MCF 10A (cell line): Measurements from ENCODE around the gene ANKRD53. TPM values are rescaled to one million over a fixed set of nuclear protein-coding genes. Genes with fewer than 3 reads are reported as not detected.
A peak's percentile ranks its signal among the peaks of the same experiment; 100 is the strongest.

Experiments
- BruUV-seq: library from RNA; stranded (reverse); fragments of 400-500 nt; replicated peaks from 2 replicates; lab custom pipeline; 2021; lab: Mats Ljungman, UMichigan
- CTCF ChIA-PET: fragments of 300-600 bp; sonication (Branson Sonifier 250); formaldehyde crosslinking; extraction: SDS; loops from one replicate; lab custom pipeline; 2021; ENCODE audit warnings: antibody characterized with exemption, inconsistent platforms; lab: Yijun Ruan, JAX
- POLR2A ChIA-PET: fragments of 300-600, 350-650 bp; sonication (Branson Sonifier 250); formaldehyde crosslinking; extraction: SDS; loops from one replicate; lab custom pipeline; 2020; ENCODE audit warnings: antibody characterized with exemption, inconsistent platforms; lab: Yijun Ruan, JAX
- DNase-seq: peaks from one replicate; pipeline ENCODE4 v3.0.0-alpha.2; 2018; ENCODE audit not compliant: unreplicated experiment
- H3K27ac Mint-ChIP-seq: one replicate; pipeline ENCODE4 v1.8.0; 2022; ENCODE audit warnings: mild to moderate bottlenecking, low read depth, mixed read lengths; ENCODE audit not compliant: unreplicated experiment
- H3K27me3 Mint-ChIP-seq: one replicate; pipeline ENCODE4 v1.8.0; 2022; ENCODE audit warnings: mixed read lengths; ENCODE audit not compliant: insufficient read depth, unreplicated experiment
- H3K36me3 Mint-ChIP-seq: one replicate; pipeline ENCODE4 v1.8.0; 2022; ENCODE audit warnings: mild to moderate bottlenecking, moderate library complexity, mixed read lengths; ENCODE audit not compliant: insufficient read depth, unreplicated experiment
- H3K4me1 Mint-ChIP-seq: one replicate; pipeline ENCODE4 v1.8.0; 2022; ENCODE audit warnings: mixed read lengths; ENCODE audit not compliant: insufficient read depth, unreplicated experiment
- H3K4me3 Mint-ChIP-seq: one replicate; pipeline ENCODE4 v1.8.0; 2022; ENCODE audit warnings: mild to moderate bottlenecking, moderate library complexity, mixed read lengths; ENCODE audit not compliant: unreplicated experiment
- H3K9me3 Mint-ChIP-seq: one replicate; pipeline ENCODE4 v1.8.0; 2022; ENCODE audit warnings: mixed read lengths; ENCODE audit not compliant: unreplicated experiment
- CTCF ChIP-seq: fragments of 200-600 bp; IDR thresholded peaks from one replicate; pipeline ENCODE4 v1.8.0; 2022; ENCODE audit warnings: antibody characterized with exemption, mild to moderate bottlenecking; ENCODE audit not compliant: unreplicated experiment
- intact Hi-C: fragments of 100-400 bp; cut with micrococcal nuclease; formaldehyde crosslinking; loops from 2 replicates; pipeline ENCODE4 v1.14.1; 2022
- total RNA-seq: library from RNA; stranded (reverse); gene quantifications from 2 replicates; pipeline ENCODE4 v1.2.3, GENCODE V29; 2022

ANKRD53 gene
- total RNA-seq, 1 experiment from 2014 or later: not detected

GRCh38 chr2:70958759-70959158 is 19.7 kb upstream of the ANKRD53 start:
- intact Hi-C loops: no loop called here
- Mint-ChIP-seq H3K36me3 (no peaks in the 10 kb centered on the region), H3K4me3 (no peak overlapping the region), H3K4me1 (no peaks in the 10 kb centered on the region), H3K27me3 (peaks cover 56% of the 10 kb centered on the region), H3K9me3 (no peaks in the 10 kb centered on the region), H3K27ac (no peak overlapping the region)
- BruUV-seq: no TSS peak
- ChIA-PET POLR2A (no interaction called here), CTCF (interaction anchor here (1.1 kb wide), 1 partner anchor 88 kb away, joined by 3 read pairs; no protein-coding TSS in a partner anchor)
- no peak for DNase-seq
- TF ChIP-seq CTCF: no peak

- peaks cover 53% of the 10 kb centered on the region for H3K27me3 Mint-ChIP-seq
- intact Hi-C loops: no loop called here
- H3K27ac Mint-ChIP-seq: no peak overlapping the region
- DNase-seq: no peak
- H3K9me3 Mint-ChIP-seq: no peaks in the 10 kb centered on the region
- H3K4me1 Mint-ChIP-seq: no peaks in the 10 kb centered on the region
- H3K4me3 Mint-ChIP-seq: no peak overlapping the region
- BruUV-seq: no TSS peak
- ChIA-PET CTCF (interaction anchor here (0.6 to 1.3 kb wide), 4 partner anchors 11 to 270 kb away, joined by 3 to 4 read pairs (median 3); no protein-coding TSS in a partner anchor), POLR2A (no interaction called here)
- no peak for TF ChIP-seq CTCF
- H3K36me3 Mint-ChIP-seq: no peaks in the 10 kb centered on the region
Observed at GRCh38 chr2:70959271-70959761, 19.1 kb upstream of the ANKRD53 start.

GRCh38 chr2:70959851-70960832 is 18.3 kb upstream of the ANKRD53 start:
- ChIA-PET POLR2A (interaction anchor here (0.5 kb wide), 1 partner anchor 836 kb away, joined by 3 read pairs; no protein-coding TSS in a partner anchor), CTCF (interaction anchor here (0.5 to 1.5 kb wide), 9 partner anchors 10 to 270 kb away, joined by 3 to 6 read pairs (median 4); no protein-coding TSS in a partner anchor)
- Mint-ChIP-seq H3K27ac (no peak overlapping the region), H3K27me3 (peaks cover 53% of the 10 kb centered on the region), H3K36me3 (no peaks in the 10 kb centered on the region), H3K4me1 (no peaks in the 10 kb centered on the region), H3K9me3 (no peaks in the 10 kb centered on the region), H3K4me3 (no peak overlapping the region)
- BruUV-seq: no TSS peak
- DNase-seq: no peak
- intact Hi-C loops: no loop called here
- TF ChIP-seq CTCF: peak; percentile 16
